ACHN (cell line): ENCODE data around the gene SLC25A1.

Experiments
- DNase-seq: peaks from one replicate; pipeline ENCODE4 v3.0.0-alpha.2; 2015
- in situ Hi-C: cut with HindIII; loops from 2 replicates; pipeline ENCODE4 v1.10.0; 2017; ENCODE audit warnings: low sequenced_read_pairs, low pct_ligation_motif_present, low pct_unique_long_range_greater_than_20kb

Gene SLC25A1

GRCh38 chr22:19178657-19179496, at the start of gene SLC25A1:
Gene SLC25A1 (minus strand): TSS chr22:19178736. CDS start chr22:19178673, 63 bp downstream.
- in situ Hi-C loops, result no loop called here
- peak; percentile 89 for DNase-seq

- DNase-seq, result no peak
- in situ Hi-C loops, result no loop called here
These were observed 49.6 kb upstream of the SLC25A1 start for GRCh38 chr22:19228179-19228578.

GRCh38 chr22:19226428-19226827, 47.9 kb upstream of the SLC25A1 start:
- in situ Hi-C loops, result no loop called here
- DNase-seq, result no peak

- no peak for DNase-seq
- in situ Hi-C loops, result no loop called here
These were observed 47.0 kb upstream of the SLC25A1 start for GRCh38 chr22:19225560-19225959.

GRCh38 chr22:19224985-19225384, 46.4 kb upstream of the SLC25A1 start:
- in situ Hi-C loops, result no loop called here
- DNase-seq, result no peak

GRCh38 chr22:19224557-19224956, 46.0 kb upstream of the SLC25A1 start:
- no peak for DNase-seq
- in situ Hi-C loops, result no loop called here

- DNase-seq, result no peak
- in situ Hi-C loops, result no loop called here
These were observed 45.1 kb upstream of the SLC25A1 start for GRCh38 chr22:19223617-19224016.

- in situ Hi-C loops, result no loop called here
- DNase-seq, result no peak
These were observed 44.6 kb upstream of the SLC25A1 start for GRCh38 chr22:19223110-19223509.

GRCh38 chr22:19222242-19223005, 43.9 kb upstream of the SLC25A1 start:
- no peak for DNase-seq
- in situ Hi-C loops, result no loop called here

GRCh38 chr22:19220867-19221266, 42.3 kb upstream of the SLC25A1 start:
- no peak for DNase-seq
- in situ Hi-C loops, result no loop called here

- no peak for DNase-seq
- in situ Hi-C loops, result no loop called here
These were observed 40.2 kb upstream of the SLC25A1 start for GRCh38 chr22:19218541-19219233.

- DNase-seq, result no peak
- in situ Hi-C loops, result no loop called here
These were observed 38.0 kb upstream of the SLC25A1 start for GRCh38 chr22:19216579-19216978.

- no peak for DNase-seq
- in situ Hi-C loops, result no loop called here
These were observed 36.8 kb upstream of the SLC25A1 start for GRCh38 chr22:19215360-19215759.

GRCh38 chr22:19214078-19214473, 35.5 kb upstream of the SLC25A1 start:
- DNase-seq, result no peak
- in situ Hi-C loops, result no loop called here

- in situ Hi-C loops, result no loop called here
- no peak for DNase-seq
These were observed 35.0 kb upstream of the SLC25A1 start for GRCh38 chr22:19213442-19214077.

GRCh38 chr22:19213001-19213400, 34.5 kb upstream of the SLC25A1 start:
- in situ Hi-C loops, result no loop called here

GRCh38 chr22:19212302-19212870, 33.9 kb upstream of the SLC25A1 start:
- DNase-seq, result no peak
- in situ Hi-C loops, result no loop called here

More at GRCh38 chr22:19213001-19213400, 34.5 kb upstream of the SLC25A1 start:
- DNase-seq, result no peak

GRCh38 chr22:19210188-19210587, 31.7 kb upstream of the SLC25A1 start:
- in situ Hi-C loops, result no loop called here
- no peak for DNase-seq
